H1 (cell line): ENCODE measurements around the gene SYNCRIP.

Experiments
- ATF2 ChIP-seq: IDR thresholded peaks from 2 replicates; pipeline ENCODE4 v1.6.1; 2012; ENCODE audit warnings: low read length, inconsistent platforms
- BCL11A ChIP-seq, 2 experiments: IDR thresholded peaks; one replicate each; pipeline ENCODE4 v1.6.1; 2011; ENCODE audit warnings: low read depth in 2 of 2, low read length in 2 of 2, mild to moderate bottlenecking in 2 of 2
- CREB1 ChIP-seq: IDR thresholded peaks from 2 replicates; pipeline ENCODE4 v1.6.1; 2012; ENCODE audit warnings: inconsistent platforms
- CTCF ChIP-seq, 3 experiments: IDR thresholded peaks; 1 replicate in 2 of 3; 2 replicates in 1 of 3; pipeline versions ENCODE4 v1.5.1 to v1.6.1; 2011; ENCODE audit warnings: low read length in 3 of 3, mild to moderate bottlenecking in 3 of 3, inconsistent platforms in 2 of 3, low read depth in 1 of 3, moderate library complexity in 1 of 3; ENCODE audit not compliant: insufficient read depth in 1 of 3; ENCODE audit errors: control extremely low read depth in 1 of 3
- MAFK ChIP-seq: IDR thresholded peaks from 2 replicates; pipeline ENCODE4 v1.6.1; 2012; ENCODE audit warnings: low read depth, mild to moderate bottlenecking, improper control_type of control experiment, low read length
- RAD21 ChIP-seq, 2 experiments: IDR thresholded peaks in 1 of 2; conservative IDR thresholded peaks in 1 of 2; 2 replicates each; pipeline ENCODE4 v1.6.1; 2011; ENCODE audit warnings: low read depth in 2 of 2, low read length in 2 of 2, improper control_type of control experiment in 1 of 2, inconsistent platforms in 1 of 2, mild to moderate bottlenecking in 1 of 2, moderate library complexity in 1 of 2
- YY1 ChIP-seq: IDR thresholded peaks from 2 replicates; pipeline ENCODE4 v1.6.1; 2011; ENCODE audit warnings: low read depth, mild to moderate bottlenecking, low read length

GRCh38 chr6:85640821-85641220, 1.9 kb downstream of the SYNCRIP start:
- TF ChIP-seq CREB1 (no peak), CTCF (IDR thresholded peaks at IDR 0.05; ENCODE audit: control extremely low read depth in 1 of 3, insufficient read depth in 1 of 3, low read depth in 1 of 3, low read length in 3 of 3) (no peak), MAFK (no peak), ATF2 (no peak), RAD21 (IDR thresholded peaks at IDR 0.05 in 1 of 2, conservative IDR thresholded peaks at IDR 0.05 in 1 of 2; ENCODE audit: low read depth in 2 of 2, low read length in 2 of 2) (no peak), BCL11A (IDR thresholded peaks at IDR 0.05; ENCODE audit: low read depth in 2 of 2, low read length in 2 of 2) (no peak), YY1 (no peak)
